NCI-H526 (cell line): Measurements from ENCODE around the gene LRRC36.

ENCODE experiments used
- DNase-seq, 2 experiments: peaks; one replicate each; lab custom pipeline; 2025; lab: John Stamatoyannopoulos, UW

Gene LRRC36

GRCh38 chr16:67425061-67425460 lies 98.4 kb downstream of the LRRC36 start:
- peak; percentile 12 to 58 for DNase-seq

GRCh38 chr16:67425580-67425979 lies 99.0 kb downstream of the LRRC36 start:
- DNase-seq = no peak

- DNase-seq = no peak
Measured at GRCh38 chr16:67426022-67426421, 99.4 kb downstream of the LRRC36 start.

- DNase-seq = no peak
Measured at GRCh38 chr16:67426950-67427349, 100.3 kb downstream of the LRRC36 start.

- DNase-seq = peak; percentile 42 to 68
Measured at GRCh38 chr16:67428146-67428731, 101.6 kb downstream of the LRRC36 start.

DNA sequence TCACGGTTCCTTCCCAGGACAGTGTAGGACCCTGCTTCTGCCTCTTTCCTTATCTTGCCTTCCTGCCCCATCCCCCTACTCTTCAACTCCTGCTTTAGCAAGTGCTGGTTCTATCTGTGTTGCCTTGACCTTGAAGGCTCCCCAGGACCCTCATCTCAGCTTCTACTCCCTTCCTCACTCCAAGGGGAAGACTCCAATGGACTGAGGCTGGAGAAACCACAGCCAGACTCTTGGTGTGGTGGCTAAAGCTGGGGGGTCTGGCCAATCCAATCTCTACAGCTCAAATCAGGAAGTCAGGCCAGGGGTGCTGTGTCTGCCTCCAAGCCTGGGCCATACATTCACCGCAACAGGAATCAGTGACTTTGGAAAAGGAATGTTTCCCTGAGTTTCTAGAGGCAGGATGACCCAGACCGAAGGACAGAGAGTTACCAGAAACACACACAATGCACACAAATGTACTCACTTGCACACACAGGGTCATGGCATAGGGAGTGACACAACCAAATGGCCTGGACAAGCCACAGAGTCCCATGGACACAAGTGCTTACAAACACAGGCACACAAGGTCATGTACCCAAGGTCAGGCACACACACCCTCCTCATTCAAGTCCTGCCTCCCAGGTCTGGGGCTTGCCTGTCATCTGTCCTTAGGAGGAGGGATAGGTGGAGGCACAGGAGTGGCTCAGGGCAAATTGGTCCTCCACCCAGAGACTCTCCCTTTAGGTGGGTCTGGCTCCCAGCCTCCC lies 102.6 kb downstream of the LRRC36 start:
- no peak for DNase-seq

DNA sequence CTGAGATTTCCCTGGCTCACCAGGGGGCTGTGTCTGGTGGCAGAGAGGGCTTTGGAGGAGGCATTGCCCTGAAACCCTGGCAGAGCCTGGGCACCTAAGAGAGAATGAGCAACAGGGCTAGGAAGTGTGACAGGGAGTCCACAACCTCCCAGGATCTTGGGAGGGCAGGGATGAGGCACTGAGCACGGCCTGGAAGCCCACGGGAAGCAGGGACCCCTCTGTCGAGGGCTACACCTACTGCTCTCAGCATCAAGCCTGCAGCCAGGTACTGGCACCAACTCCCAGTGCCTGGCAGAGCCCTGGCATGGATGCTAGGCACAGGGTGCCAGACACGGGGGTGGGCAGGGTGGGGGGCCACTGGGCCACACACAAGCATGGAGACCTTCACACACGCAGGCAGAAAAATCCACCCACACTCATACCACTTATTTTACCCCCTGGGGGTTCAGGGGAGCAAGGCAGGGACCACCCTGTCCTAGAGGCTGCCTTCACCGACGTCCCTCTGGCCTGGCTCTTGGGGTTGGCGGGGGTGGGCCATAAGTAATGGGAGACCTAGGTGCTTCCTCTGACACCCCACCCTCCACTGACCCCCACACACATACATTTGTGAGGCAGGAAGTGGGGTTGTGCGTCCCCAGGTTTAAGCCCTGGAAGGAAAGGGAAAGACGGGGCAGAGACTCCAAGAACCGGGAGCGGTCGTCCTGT lies 103.3 kb downstream of the LRRC36 start:
- DNase-seq = no peak

DNA sequence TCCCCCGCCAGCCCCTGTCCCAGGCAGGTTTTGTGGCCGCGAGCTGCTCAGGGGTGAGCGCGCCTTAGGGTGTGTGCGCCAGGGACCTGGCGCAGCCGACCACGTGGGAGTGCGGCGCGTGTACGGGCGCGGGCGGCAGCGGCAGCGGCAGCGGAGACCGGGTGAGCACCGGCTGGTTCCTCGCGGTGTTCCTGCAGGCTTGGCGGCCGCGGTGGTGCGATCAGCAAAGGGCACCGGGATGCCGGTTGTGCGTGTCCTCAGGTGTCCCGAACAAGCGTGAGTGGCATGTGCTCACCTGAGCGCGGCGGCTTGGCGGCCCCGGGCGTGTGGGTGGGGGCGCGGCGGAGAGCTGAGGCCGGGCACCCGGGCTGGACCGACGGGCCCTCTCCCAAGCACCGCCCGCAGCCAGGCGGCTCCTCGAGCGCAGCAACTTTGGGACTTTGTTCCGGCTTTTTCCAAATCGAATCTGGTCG lies 103.9 kb downstream of the LRRC36 start:
- DNase-seq = peak in 1 of 2 experiments; percentile 52

- peak in 1 of 2 experiments; percentile 72 for DNase-seq
Measured at GRCh38 chr16:67430977-67431774, 104.6 kb downstream of the LRRC36 start, which contains the start of gene HSD11B2. TSS of gene HSD11B2 (plus strand) at chr16:67431121. CDS start at chr16:67431249, 128 bp downstream.

- DNase-seq = peak in 1 of 2 experiments; percentile 27
Measured at GRCh38 chr16:67431775-67432505, 105.3 kb downstream of the LRRC36 start.

GRCh38 chr16:67432506-67432890 lies 105.9 kb downstream of the LRRC36 start:
- DNase-seq = no peak

GRCh38 chr16:67433131-67433719 lies 106.6 kb downstream of the LRRC36 start:
- no peak for DNase-seq
